RWPE2 (cell line): ENCODE measurements around the gene ZSWIM9.

Experiments used
- ATAC-seq: fragments of 200-7000 bp; cut with Tn5 transposase; 3 replicates; pipeline ENCODE4 v1.9.1; 2021; ENCODE audit warnings: low read depth
- DNase-seq: peaks from one replicate; pipeline ENCODE4 v3.0.0-alpha.2; 2020; ENCODE audit warnings: low spot score
- H3K27ac ChIP-seq: fragments of 450-650 bp; 2 replicates; pipeline ENCODE4 v1.5.1; 2017; ENCODE audit warnings: mild to moderate bottlenecking; ENCODE audit not compliant: poor library complexity, severe bottlenecking
- H3K27me3 ChIP-seq: fragments of 250-450 bp; sonication (Bioruptor Pico); 2 replicates; pipeline ENCODE4 v1.5.1; 2021; ENCODE audit warnings: mild to moderate bottlenecking, moderate library complexity; ENCODE audit not compliant: insufficient read depth, poor library complexity, severe bottlenecking
- H3K36me3 ChIP-seq: fragments of 250-450 bp; sonication (Bioruptor Pico); 2 replicates; pipeline ENCODE4 v1.5.1; 2020; ENCODE audit warnings: low read depth, mild to moderate bottlenecking, moderate library complexity
- H3K4me1 ChIP-seq: fragments of 250-450 bp; sonication (Bioruptor Pico); 2 replicates; pipeline ENCODE4 v1.5.1; 2021; ENCODE audit warnings: mild to moderate bottlenecking, moderate library complexity; ENCODE audit not compliant: insufficient read depth, poor library complexity, severe bottlenecking
- H3K4me3 ChIP-seq: fragments of 250-450 bp; sonication (Bioruptor Pico); 2 replicates; pipeline ENCODE4 v1.5.1; 2021; ENCODE audit warnings: mild to moderate bottlenecking, moderate library complexity; ENCODE audit not compliant: severe bottlenecking
- H3K9me3 ChIP-seq: fragments of 250-450 bp; sonication (Bioruptor Pico); 2 replicates; pipeline ENCODE4 v1.5.1; 2021; ENCODE audit warnings: mild to moderate bottlenecking, moderate library complexity; ENCODE audit not compliant: severe bottlenecking
- TF ChIP-seq, protein P1 (sequence below): fragments of 450-650 bp; IDR thresholded peaks from one replicate; pipeline ENCODE4 v1.5.1; 2017; ENCODE audit warnings: mild to moderate bottlenecking, moderate library complexity; ENCODE audit not compliant: poor library complexity, severe bottlenecking

ZSWIM9 gene

DNA sequence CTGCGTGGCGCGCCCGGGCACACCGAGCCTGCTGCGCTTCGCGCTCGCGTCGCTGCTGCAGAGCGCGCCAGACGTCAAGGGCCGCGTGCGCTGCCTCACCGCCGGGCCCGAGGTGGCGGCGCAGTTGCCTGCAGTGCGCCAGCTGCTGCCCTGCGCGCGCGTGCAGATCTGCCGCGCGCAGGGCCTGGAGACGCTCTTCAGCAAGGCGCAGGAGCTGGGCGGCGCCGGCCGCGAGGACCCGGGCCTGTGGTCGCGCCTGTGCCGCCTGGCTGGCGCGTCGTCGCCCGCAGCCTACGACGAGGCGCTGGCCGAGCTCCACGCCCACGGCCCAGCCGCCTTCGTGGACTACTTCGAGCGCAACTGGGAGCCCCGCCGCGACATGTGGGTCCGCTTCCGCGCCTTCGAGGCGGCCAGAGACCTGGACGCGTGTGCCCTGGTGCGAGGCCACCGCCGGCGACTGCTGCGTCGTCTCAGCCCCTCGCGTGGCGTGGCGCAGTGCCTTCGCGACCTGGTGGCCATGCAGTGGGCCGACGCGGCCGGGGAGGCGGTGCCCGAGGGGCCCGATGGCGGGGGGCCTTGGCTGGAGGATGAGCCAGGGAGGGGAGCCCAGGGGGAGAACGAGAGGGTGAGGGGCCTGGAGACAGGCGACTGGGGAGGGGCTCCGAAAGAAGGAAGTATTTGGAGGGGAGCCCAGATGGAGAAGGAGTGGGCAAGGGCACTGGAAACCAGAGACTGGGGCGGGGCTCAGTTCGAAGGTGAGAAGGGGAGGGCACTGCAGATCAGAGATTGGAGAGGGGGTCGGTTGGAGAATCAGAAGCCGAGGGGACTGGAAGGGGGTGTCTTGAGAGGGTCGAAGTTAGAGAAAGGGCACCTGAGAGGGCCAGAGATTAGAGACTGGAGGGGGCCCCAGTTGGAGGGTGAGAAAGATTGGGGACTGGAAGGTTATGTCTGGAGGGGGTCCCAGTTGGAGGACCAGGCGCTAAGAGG, 24.7 kb downstream of the ZSWIM9 start:
- TF ChIP-seq, protein P1, sequence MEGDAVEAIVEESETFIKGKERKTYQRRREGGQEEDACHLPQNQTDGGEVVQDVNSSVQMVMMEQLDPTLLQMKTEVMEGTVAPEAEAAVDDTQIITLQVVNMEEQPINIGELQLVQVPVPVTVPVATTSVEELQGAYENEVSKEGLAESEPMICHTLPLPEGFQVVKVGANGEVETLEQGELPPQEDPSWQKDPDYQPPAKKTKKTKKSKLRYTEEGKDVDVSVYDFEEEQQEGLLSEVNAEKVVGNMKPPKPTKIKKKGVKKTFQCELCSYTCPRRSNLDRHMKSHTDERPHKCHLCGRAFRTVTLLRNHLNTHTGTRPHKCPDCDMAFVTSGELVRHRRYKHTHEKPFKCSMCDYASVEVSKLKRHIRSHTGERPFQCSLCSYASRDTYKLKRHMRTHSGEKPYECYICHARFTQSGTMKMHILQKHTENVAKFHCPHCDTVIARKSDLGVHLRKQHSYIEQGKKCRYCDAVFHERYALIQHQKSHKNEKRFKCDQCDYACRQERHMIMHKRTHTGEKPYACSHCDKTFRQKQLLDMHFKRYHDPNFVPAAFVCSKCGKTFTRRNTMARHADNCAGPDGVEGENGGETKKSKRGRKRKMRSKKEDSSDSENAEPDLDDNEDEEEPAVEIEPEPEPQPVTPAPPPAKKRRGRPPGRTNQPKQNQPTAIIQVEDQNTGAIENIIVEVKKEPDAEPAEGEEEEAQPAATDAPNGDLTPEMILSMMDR: no peak
- Histone ChIP-seq H3K9me3 (no peaks in the 10 kb centered on the region), H3K27ac (no peak overlapping the region), H3K4me3 (no peak overlapping the region), H3K36me3 (no peaks in the 10 kb centered on the region), H3K27me3 (no peaks in the 10 kb centered on the region), H3K4me1 (no peaks in the 10 kb centered on the region)
- ATAC-seq (no peak), DNase-seq (no peak)

DNA sequence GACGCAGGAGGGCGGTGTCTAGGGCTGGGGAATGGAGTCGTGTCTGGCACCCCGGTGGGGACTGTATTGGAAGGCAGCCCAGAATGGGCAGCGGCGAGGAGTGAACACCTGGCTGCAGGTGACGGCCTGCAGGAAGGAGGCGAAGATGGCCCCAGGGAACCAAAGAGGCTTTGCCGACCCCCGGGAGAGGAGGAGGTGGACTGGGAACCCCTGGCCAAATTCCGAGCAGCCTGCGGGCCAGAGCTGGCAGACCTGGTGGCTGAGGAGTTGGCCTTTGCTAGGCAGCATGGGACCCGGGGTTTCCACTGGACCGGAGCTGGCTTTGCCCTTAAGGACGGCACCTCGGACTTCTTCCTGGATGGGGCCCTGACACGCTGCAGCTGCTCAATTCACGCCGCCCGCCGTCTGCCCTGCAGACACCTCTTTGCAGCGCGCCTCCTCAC, 25.9 kb downstream of the ZSWIM9 start:
- Histone ChIP-seq H3K4me1 (no peaks in the 10 kb centered on the region), H3K27me3 (no peaks in the 10 kb centered on the region), H3K36me3 (no peaks in the 10 kb centered on the region), H3K4me3 (no peak overlapping the region), H3K27ac (no peak overlapping the region), H3K9me3 (no peaks in the 10 kb centered on the region)
- ATAC-seq (peak; percentile 16; the same call in 2 of the 3 replicates), DNase-seq (no peak)
- TF ChIP-seq, protein P1: no peak

DNA sequence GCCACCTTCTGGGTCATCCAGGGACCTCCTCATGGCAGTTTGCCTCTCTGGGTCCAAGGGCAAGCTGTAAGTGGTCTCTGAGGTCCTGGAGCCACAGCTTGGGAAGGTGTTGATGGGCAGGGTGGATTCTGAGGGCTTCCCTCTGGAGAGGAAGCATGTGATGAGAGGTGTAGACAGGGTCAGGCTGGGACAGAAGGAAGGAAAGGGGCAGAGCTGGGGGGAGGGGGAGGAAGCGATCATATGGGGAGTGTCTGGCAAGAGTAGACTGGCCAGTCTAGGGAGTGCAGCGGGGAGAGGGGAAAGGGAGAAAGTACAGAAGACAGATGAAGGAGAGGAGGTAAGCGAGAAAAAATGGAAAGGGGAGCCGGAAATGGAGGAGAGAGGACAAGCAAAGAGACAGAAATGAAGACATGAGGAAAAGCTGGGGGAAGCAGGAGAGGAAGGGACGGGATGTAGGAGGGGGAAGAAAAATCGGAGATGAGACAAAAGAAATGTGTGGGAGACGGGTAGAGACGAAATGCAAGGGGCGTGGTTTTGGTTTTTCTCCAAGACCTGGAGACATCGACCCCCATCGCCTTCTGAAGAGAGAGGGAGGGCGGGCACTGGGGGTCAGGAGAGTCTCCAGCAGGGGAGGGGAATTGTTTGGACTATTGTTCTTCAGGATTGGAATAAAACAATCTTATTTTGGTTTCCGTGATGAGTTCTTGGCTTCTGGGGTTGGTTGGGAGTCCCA, 26.6 kb downstream of the ZSWIM9 start:
- peak; percentile 40; the same call in 2 of the 3 replicates for ATAC-seq

DNA sequence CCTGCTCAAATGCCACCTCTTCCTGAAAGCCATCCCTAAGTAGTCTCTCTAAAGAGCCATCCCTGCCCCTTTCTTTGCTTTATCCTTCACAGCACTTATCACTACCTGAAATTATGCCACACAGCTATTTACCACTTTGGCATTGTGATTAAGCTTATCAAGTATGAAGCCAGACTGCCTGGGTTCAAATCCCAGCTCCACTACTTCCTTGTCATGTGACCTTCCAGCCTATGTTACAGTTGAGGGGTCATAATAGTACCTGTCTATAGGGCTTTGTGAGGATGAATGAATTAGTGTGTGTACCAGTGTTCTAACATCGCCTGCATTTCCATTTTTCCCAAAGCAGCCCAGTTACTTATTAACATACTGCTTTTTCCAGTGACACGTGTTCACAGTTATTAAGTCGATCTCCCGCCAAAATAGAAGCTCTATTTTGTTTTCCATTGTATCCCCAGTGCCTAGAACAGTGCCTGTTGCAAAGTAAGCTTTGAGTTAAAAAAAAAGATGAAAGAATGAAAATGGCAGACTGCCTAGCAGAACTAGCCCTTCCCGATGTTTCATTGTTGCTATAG, 32.8 kb downstream of the ZSWIM9 start:
- Histone ChIP-seq H3K9me3 (no peaks in the 10 kb centered on the region), H3K4me3 (peak overlapping the region; percentile 56), H3K27me3 (no peaks in the 10 kb centered on the region), H3K36me3 (peaks cover 10% of the 10 kb centered on the region; the same call in 1 of the 2 replicates), H3K4me1 (peaks cover 7% of the 10 kb centered on the region), H3K27ac (peak overlapping the region; percentile 37)
- ATAC-seq (no peak), DNase-seq (no peak)
- TF ChIP-seq, protein P1: no peak

More for the DNA sequence above, 26.6 kb downstream of the ZSWIM9 start:
- H3K4me3 ChIP-seq: no peak overlapping the region
- no peaks in the 10 kb centered on the region for H3K36me3 ChIP-seq
- no peaks in the 10 kb centered on the region for H3K27me3 ChIP-seq
- DNase-seq: no peak
- H3K27ac ChIP-seq: no peak overlapping the region
- no peaks in the 10 kb centered on the region for H3K9me3 ChIP-seq
- TF ChIP-seq, protein P1: no peak
- H3K4me1 ChIP-seq: no peaks in the 10 kb centered on the region
